Measurements from ENCODE around the gene LYSMD3. TPM values are rescaled to one million over a fixed set of nuclear protein-coding genes. Genes with fewer than 3 reads are reported as not detected.

Gene LYSMD3
- total and polyA plus RNA-seq, 10 of the 15 experiments (the other 5 are each of a cell fraction or from before 2014, with no cell fraction given) = 3.9 to 22.5 (median 12.6) TPM

DNA sequence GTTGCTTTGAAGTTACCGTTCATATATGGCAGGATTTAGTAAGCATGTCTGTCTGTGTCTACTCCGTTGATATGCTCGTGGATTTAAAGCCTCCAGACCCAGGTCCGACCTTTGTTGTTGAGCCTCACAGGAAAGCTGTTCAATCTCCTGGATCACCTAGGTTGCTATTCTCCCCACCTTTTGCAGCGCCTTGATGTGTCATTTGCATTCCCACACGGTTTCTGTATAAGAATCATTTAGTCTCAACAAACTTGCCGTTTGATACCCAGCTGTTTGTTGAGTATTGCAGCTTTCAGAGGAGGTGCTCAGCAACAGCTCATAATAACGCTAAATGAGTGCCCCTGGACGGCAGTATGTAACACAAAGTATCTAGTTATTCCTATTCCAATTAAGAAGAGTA is 28.0 kb upstream of the LYSMD3 start (continued):
- TF ChIP-seq, protein P1, sequence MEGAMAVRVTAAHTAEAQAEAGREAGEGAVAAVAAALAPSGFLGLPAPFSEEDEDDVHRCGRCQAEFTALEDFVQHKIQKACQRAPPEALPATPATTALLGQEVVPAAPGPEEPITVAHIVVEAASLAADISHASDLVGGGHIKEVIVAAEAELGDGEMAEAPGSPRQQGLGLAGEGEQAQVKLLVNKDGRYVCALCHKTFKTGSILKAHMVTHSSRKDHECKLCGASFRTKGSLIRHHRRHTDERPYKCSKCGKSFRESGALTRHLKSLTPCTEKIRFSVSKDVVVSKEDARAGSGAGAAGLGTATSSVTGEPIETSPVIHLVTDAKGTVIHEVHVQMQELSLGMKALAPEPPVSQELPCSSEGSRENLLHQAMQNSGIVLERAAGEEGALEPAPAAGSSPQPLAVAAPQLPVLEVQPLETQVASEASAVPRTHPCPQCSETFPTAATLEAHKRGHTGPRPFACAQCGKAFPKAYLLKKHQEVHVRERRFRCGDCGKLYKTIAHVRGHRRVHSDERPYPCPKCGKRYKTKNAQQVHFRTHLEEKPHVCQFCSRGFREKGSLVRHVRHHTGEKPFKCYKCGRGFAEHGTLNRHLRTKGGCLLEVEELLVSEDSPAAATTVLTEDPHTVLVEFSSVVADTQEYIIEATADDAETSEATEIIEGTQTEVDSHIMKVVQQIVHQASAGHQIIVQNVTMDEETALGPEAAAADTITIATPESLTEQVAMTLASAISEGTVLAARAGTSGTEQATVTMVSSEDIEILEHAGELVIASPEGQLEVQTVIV (IDR thresholded peaks at IDR 0.05; ENCODE audit: borderline replicate concordance, partially characterized antibody) = no peak
- TF ChIP-seq RELA (IDR thresholded peaks at IDR 0.05; ENCODE audit: borderline replicate concordance, partially characterized antibody) (no peak), TCF3 (IDR thresholded peaks at IDR 0.05; ENCODE audit: borderline replicate concordance, insufficient read depth, low read depth, low read length) (no peak), NFIC (IDR thresholded peaks at IDR 0.05; ENCODE audit: low read depth, low read length) (no peak)

DNA sequence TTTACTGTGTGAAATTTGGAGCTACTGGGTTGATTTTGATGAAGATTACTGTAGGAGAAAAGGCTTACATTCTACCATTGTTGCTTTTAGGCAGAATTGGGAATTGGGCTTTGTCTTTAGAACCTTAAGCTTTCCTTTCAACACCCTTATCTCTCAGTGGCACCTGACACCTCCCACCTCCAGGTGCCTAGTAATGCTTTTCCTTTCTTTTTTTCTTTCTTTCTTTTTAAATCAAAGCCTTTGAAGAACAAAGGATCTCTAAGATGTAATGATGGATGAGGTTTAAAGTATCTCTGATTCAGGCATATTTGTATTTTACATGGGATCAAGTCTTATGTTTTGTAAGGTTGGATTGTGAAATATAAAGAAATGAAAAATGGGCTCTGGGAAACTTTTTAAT is 26.3 kb upstream of the LYSMD3 start:
- no peak overlapping the region for H2AFZ ChIP-seq (ENCODE audit: control insufficient read depth, low read depth, low read length)
- H4K20me1 ChIP-seq (ENCODE audit: control insufficient read depth, insufficient read depth) = no peaks in the 10 kb centered on the region
- intact Hi-C loops (cut with micrococcal nuclease; ENCODE audit: unreplicated experiment) = no loop called here
- no peaks in the 10 kb centered on the region for H3K4me1 ChIP-seq (ENCODE audit: control insufficient read depth, insufficient read depth, low read length)
- H3K9me3 ChIP-seq (replicated peaks; ENCODE audit: control insufficient read depth, insufficient read depth, low read length) = no peaks in the 10 kb centered on the region
- no TSS peak for BruUV-seq (replicated peaks)
- H3K9ac ChIP-seq (ENCODE audit: control insufficient read depth, insufficient read depth, low read length) = no peak overlapping the region
- H3K36me3 ChIP-seq (ENCODE audit: control insufficient read depth in 2 of 2, insufficient read depth in 2 of 2, low read length in 1 of 2) = no peaks in the 10 kb centered on the region
- FAIRE-seq (no peak), DNase-seq (ENCODE audit: low read depth, low spot score) (no peak), ATAC-seq (no peak)
- H3K79me2 ChIP-seq (ENCODE audit: control insufficient read depth, insufficient read depth, low read length) = no peaks in the 10 kb centered on the region
- no peak overlapping the region for H3K4me2 ChIP-seq (ENCODE audit: control insufficient read depth, insufficient read depth)
- CTCF ChIA-PET = interaction anchor here (0.7 kb wide), 1 partner anchor 290 kb away, joined by 3 read pairs; no protein-coding TSS in a partner anchor
- RAD21 ChIA-PET (ENCODE audit: unreplicated experiment) = no interaction called here
- POLR2A ChIA-PET = interaction anchor here (0.7 kb wide), 1 partner anchor 1139 kb away, joined by 4 read pairs; no protein-coding TSS in a partner anchor
- H3K27ac ChIP-seq (ENCODE audit: control insufficient read depth, insufficient read depth) = no peak overlapping the region
- no peak overlapping the region for H3K4me3 ChIP-seq
- H3K27me3 ChIP-seq (replicated peaks in 1 of 2; ENCODE audit: control insufficient read depth in 2 of 2, insufficient read depth in 2 of 2, low read length in 1 of 2) = peaks cover 1 to 19% of the 10 kb centered on the region in 2 experiments; a peak in 3 of 4 replicates
- SMC1A ChIA-PET (ENCODE audit: uncharacterized antibody, unreplicated experiment) = interaction anchor here (1.4 kb wide), 1 partner anchor 49 kb away, joined by 5 read pairs; no protein-coding TSS in a partner anchor
- in situ Hi-C loops (cut with MboI) = no loop called here
- TF ChIP-seq, protein P2, sequence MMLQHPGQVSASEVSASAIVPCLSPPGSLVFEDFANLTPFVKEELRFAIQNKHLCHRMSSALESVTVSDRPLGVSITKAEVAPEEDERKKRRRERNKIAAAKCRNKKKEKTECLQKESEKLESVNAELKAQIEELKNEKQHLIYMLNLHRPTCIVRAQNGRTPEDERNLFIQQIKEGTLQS (IDR thresholded peaks at IDR 0.05; ENCODE audit: borderline replicate concordance, extremely low read depth, low read depth, low read length) = no peak
- TF ChIP-seq, protein P3, sequence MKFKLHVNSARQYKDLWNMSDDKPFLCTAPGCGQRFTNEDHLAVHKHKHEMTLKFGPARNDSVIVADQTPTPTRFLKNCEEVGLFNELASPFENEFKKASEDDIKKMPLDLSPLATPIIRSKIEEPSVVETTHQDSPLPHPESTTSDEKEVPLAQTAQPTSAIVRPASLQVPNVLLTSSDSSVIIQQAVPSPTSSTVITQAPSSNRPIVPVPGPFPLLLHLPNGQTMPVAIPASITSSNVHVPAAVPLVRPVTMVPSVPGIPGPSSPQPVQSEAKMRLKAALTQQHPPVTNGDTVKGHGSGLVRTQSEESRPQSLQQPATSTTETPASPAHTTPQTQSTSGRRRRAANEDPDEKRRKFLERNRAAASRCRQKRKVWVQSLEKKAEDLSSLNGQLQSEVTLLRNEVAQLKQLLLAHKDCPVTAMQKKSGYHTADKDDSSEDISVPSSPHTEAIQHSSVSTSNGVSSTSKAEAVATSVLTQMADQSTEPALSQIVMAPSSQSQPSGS (IDR thresholded peaks at IDR 0.05; ENCODE audit: low read length) = no peak
- TF ChIP-seq, protein P4, sequence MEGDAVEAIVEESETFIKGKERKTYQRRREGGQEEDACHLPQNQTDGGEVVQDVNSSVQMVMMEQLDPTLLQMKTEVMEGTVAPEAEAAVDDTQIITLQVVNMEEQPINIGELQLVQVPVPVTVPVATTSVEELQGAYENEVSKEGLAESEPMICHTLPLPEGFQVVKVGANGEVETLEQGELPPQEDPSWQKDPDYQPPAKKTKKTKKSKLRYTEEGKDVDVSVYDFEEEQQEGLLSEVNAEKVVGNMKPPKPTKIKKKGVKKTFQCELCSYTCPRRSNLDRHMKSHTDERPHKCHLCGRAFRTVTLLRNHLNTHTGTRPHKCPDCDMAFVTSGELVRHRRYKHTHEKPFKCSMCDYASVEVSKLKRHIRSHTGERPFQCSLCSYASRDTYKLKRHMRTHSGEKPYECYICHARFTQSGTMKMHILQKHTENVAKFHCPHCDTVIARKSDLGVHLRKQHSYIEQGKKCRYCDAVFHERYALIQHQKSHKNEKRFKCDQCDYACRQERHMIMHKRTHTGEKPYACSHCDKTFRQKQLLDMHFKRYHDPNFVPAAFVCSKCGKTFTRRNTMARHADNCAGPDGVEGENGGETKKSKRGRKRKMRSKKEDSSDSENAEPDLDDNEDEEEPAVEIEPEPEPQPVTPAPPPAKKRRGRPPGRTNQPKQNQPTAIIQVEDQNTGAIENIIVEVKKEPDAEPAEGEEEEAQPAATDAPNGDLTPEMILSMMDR (IDR thresholded peaks at IDR 0.05 in 2 of 3, conservative IDR thresholded peaks at IDR 0.05 in 1 of 3; ENCODE audit: control insufficient read depth in 2 of 3, extremely low read depth in 1 of 3, insufficient read depth in 1 of 3, low read depth in 3 of 3, low read length in 3 of 3) = no peak
- no peak for TF ChIP-seq CBX5 (IDR thresholded peaks at IDR 0.05; ENCODE audit: low read depth)
- TF ChIP-seq, protein P5, sequence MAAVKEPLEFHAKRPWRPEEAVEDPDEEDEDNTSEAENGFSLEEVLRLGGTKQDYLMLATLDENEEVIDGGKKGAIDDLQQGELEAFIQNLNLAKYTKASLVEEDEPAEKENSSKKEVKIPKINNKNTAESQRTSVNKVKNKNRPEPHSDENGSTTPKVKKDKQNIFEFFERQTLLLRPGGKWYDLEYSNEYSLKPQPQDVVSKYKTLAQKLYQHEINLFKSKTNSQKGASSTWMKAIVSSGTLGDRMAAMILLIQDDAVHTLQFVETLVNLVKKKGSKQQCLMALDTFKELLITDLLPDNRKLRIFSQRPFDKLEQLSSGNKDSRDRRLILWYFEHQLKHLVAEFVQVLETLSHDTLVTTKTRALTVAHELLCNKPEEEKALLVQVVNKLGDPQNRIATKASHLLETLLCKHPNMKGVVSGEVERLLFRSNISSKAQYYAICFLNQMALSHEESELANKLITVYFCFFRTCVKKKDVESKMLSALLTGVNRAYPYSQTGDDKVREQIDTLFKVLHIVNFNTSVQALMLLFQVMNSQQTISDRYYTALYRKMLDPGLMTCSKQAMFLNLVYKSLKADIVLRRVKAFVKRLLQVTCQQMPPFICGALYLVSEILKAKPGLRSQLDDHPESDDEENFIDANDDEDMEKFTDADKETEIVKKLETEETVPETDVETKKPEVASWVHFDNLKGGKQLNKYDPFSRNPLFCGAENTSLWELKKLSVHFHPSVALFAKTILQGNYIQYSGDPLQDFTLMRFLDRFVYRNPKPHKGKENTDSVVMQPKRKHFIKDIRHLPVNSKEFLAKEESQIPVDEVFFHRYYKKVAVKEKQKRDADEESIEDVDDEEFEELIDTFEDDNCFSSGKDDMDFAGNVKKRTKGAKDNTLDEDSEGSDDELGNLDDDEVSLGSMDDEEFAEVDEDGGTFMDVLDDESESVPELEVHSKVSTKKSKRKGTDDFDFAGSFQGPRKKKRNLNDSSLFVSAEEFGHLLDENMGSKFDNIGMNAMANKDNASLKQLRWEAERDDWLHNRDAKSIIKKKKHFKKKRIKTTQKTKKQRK (IDR thresholded peaks at IDR 0.05; ENCODE audit: low read depth, low read length) = no peak
- TF ChIP-seq, protein P6, sequence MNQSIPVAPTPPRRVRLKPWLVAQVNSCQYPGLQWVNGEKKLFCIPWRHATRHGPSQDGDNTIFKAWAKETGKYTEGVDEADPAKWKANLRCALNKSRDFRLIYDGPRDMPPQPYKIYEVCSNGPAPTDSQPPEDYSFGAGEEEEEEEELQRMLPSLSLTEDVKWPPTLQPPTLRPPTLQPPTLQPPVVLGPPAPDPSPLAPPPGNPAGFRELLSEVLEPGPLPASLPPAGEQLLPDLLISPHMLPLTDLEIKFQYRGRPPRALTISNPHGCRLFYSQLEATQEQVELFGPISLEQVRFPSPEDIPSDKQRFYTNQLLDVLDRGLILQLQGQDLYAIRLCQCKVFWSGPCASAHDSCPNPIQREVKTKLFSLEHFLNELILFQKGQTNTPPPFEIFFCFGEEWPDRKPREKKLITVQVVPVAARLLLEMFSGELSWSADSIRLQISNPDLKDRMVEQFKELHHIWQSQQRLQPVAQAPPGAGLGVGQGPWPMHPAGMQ (IDR thresholded peaks at IDR 0.05; ENCODE audit: borderline replicate concordance) = no peak
- TF ChIP-seq SP1 (IDR thresholded peaks at IDR 0.05; ENCODE audit: low read depth, low read length) = no peak
